ENCODE results near the gene OR6T1. TPM values are rescaled to one million over a fixed set of nuclear protein-coding genes. Genes with fewer than 3 reads are reported as not detected.
A peak's percentile ranks its signal among the peaks of the same experiment; 100 is the strongest.

Gene OR6T1
- total and polyA plus RNA-seq, 9 of the 15 experiments (the other 6 are each of a cell fraction or from before 2014, with no cell fraction given): not detected

GRCh38 chr11:123977731-123978347, 34.2 kb upstream of the OR6T1 start, which contains the start of gene OR10S1 (continued):
- TF ChIP-seq RERE (CRISPR knock-in tag; IDR thresholded peaks at IDR 0.05; ENCODE audit: borderline replicate concordance) (no peak), OTX1 (CRISPR knock-in tag; IDR thresholded peaks at IDR 0.05) (no peak), ZNF175 (CRISPR knock-in tag; IDR thresholded peaks at IDR 0.05; ENCODE audit: low read depth) (no peak), MAFF (IDR thresholded peaks at IDR 0.05; ENCODE audit: low read length) (no peak), HMBOX1 (IDR thresholded peaks at IDR 0.05) (no peak), ZNF316 (IDR thresholded peaks at IDR 0.05) (peak; percentile 13; the same call in 1 of the 2 replicates), ZFPM2 (CRISPR knock-in tag; IDR thresholded peaks at IDR 0.05) (no peak), ZNF785 (CRISPR knock-in tag; IDR thresholded peaks at IDR 0.05) (no peak), CEBPG (CRISPR knock-in tag; IDR thresholded peaks at IDR 0.05) (no peak), CEBPG (tag; conservative IDR thresholded peaks at IDR 0.05 in 1 of 2, IDR thresholded peaks at IDR 0.05 in 1 of 2) (peak in 1 of 2 experiments; percentile 57; a peak in 2 of 4 replicates), CTBP1 (IDR thresholded peaks at IDR 0.05; ENCODE audit: borderline replicate concordance) (peak; percentile 69), ESRRA (IDR thresholded peaks at IDR 0.05; ENCODE audit: borderline replicate concordance, low read depth) (no peak), SIN3B (IDR thresholded peaks at IDR 0.05; ENCODE audit: low read depth) (no peak), TCF7L2 (IDR thresholded peaks at IDR 0.05; ENCODE audit: low read depth, low read length) (no peak), CEBPB (tag; IDR thresholded peaks at IDR 0.05) (no peak), L3MBTL2 (IDR thresholded peaks at IDR 0.05) (peak; percentile 25; the same call in 1 of the 2 replicates), PTTG1 (tag; IDR thresholded peaks at IDR 0.05; ENCODE audit: low read depth) (no peak), CBFA2T3 (IDR thresholded peaks at IDR 0.05) (no peak), FOSL1 (tag; conservative IDR thresholded peaks at IDR 0.05) (no peak)
- TF ChIP-seq, protein P1, sequence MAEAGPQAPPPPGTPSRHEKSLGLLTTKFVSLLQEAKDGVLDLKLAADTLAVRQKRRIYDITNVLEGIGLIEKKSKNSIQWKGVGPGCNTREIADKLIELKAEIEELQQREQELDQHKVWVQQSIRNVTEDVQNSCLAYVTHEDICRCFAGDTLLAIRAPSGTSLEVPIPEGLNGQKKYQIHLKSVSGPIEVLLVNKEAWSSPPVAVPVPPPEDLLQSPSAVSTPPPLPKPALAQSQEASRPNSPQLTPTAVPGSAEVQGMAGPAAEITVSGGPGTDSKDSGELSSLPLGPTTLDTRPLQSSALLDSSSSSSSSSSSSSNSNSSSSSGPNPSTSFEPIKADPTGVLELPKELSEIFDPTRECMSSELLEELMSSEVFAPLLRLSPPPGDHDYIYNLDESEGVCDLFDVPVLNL (CRISPR knock-in tag; IDR thresholded peaks at IDR 0.05; ENCODE audit: low read depth): no peak
- TF ChIP-seq, protein P2, sequence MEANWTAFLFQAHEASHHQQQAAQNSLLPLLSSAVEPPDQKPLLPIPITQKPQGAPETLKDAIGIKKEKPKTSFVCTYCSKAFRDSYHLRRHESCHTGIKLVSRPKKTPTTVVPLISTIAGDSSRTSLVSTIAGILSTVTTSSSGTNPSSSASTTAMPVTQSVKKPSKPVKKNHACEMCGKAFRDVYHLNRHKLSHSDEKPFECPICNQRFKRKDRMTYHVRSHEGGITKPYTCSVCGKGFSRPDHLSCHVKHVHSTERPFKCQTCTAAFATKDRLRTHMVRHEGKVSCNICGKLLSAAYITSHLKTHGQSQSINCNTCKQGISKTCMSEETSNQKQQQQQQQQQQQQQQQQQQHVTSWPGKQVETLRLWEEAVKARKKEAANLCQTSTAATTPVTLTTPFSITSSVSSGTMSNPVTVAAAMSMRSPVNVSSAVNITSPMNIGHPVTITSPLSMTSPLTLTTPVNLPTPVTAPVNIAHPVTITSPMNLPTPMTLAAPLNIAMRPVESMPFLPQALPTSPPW (CRISPR knock-in tag; IDR thresholded peaks at IDR 0.05): no peak

All from K562 (cell line).